CD4-positive, alpha-beta T cell (primary cell): ENCODE results near the gene SLC38A10. TPM values are rescaled to one million over a fixed set of nuclear protein-coding genes. Genes with fewer than 3 reads are reported as not detected.
A peak's percentile ranks its signal among the peaks of the same experiment; 100 is the strongest.

Experiments
- ATAC-seq: fragments of 200-7000 bp; cut with Tn5 transposase; one replicate; pipeline ENCODE4 v1.10.0; 2022; ENCODE audit warnings: mild to moderate bottlenecking; ENCODE audit not compliant: poor library complexity
- CTCF ChIA-PET: fragments of 350-600 bp; sonication (Branson Sonifier 250); formaldehyde crosslinking; loops from one replicate; lab custom pipeline; 2021; ENCODE audit warnings: antibody characterized with exemption, inconsistent platforms; lab: Charles Lee
- POLR2A ChIA-PET: fragments of 350-600 bp; sonication (Branson Sonifier 250); formaldehyde crosslinking; loops from one replicate; lab custom pipeline; 2021; ENCODE audit warnings: antibody characterized with exemption, inconsistent platforms; lab: Charles Lee
- DNase-seq, 14 experiments: peaks; one replicate each; pipeline ENCODE4 v3.0.0-alpha.2; 2013 to 2020; ENCODE audit warnings: mixed read lengths in 2 of 14
- H3K27ac ChIP-seq, 2 donors: one replicate each; pipeline versions ENCODE4 v1.5.1 to v1.7.0; 2013; ENCODE audit warnings: low read length in 2 of 2, low read depth in 1 of 2, mild to moderate bottlenecking in 1 of 2
- H3K27me3 ChIP-seq, 2 experiments: 1 replicate in 1 of 2; 2 replicates in 1 of 2; pipeline versions ENCODE4 v1.6.1 to v1.7.0; 2013; ENCODE audit warnings: low read length in 2 of 2, control low read depth in 1 of 2, mild to moderate bottlenecking in 1 of 2, moderate library complexity in 1 of 2; ENCODE audit not compliant: insufficient read depth in 2 of 2, control insufficient read depth in 1 of 2
- H3K36me3 ChIP-seq: one replicate; pipeline ENCODE4 v1.6.1; 2013; ENCODE audit warnings: low read length, control low read depth; ENCODE audit not compliant: insufficient read depth
- H3K4me1 ChIP-seq: one replicate; pipeline ENCODE4 v1.6.1; 2013; ENCODE audit warnings: low read length, control low read depth; ENCODE audit not compliant: insufficient read depth
- H3K4me3 ChIP-seq: one replicate; pipeline ENCODE4 v1.5.1; 2013; ENCODE audit warnings: mild to moderate bottlenecking, low read length, moderate library complexity
- H3K9me3 ChIP-seq, 2 experiments: 1 replicate in 1 of 2; 2 replicates in 1 of 2; pipeline versions ENCODE4 v1.6.1 to v1.7.0; 2013; ENCODE audit warnings: low read length in 2 of 2, mild to moderate bottlenecking in 2 of 2, control low read depth in 1 of 2, moderate library complexity in 1 of 2; ENCODE audit not compliant: control insufficient read depth in 1 of 2, insufficient read depth in 1 of 2
- H3K27ac Mint-ChIP-seq: one replicate; pipeline ENCODE4 v1.8.0; 2020; ENCODE audit warnings: mixed read lengths
- H3K27me3 Mint-ChIP-seq: one replicate; pipeline ENCODE4 v1.8.0; 2021; ENCODE audit warnings: mixed read lengths
- H3K36me3 Mint-ChIP-seq: one replicate; pipeline ENCODE4 v1.8.0; 2021; ENCODE audit warnings: low read depth, mixed read lengths
- H3K4me1 Mint-ChIP-seq: one replicate; pipeline ENCODE4 v1.8.0; 2021; ENCODE audit warnings: low read depth, mixed read lengths
- H3K4me3 Mint-ChIP-seq: one replicate; pipeline ENCODE4 v1.8.0; 2020; ENCODE audit warnings: mild to moderate bottlenecking, mixed read lengths
- H3K9me3 Mint-ChIP-seq: one replicate; pipeline ENCODE4 v1.8.0; 2020; ENCODE audit warnings: mixed read lengths
- intact Hi-C, 2 experiments: fragments of 100-400 bp; cut with DNase I in 1 of 2; cut with micrococcal nuclease in 1 of 2; formaldehyde crosslinking; loops; one replicate each; pipeline versions ENCODE4 v1.15.1 to v1.9.0; 2023 to 2025; cut with DNase I, micrococcal nuclease
- total RNA-seq, 174 experiments: library from RNA in 2 of 174; stranded (reverse) in 2 of 174; gene quantifications; one replicate each; pipeline ENCODE4 v1.2.3 and lab custom pipeline; 2021 to 2026
- TF ChIP-seq, protein P1 (sequence below): fragments of 200-600 bp; IDR thresholded peaks from one replicate; pipeline ENCODE4 v1.8.0; 2022; ENCODE audit warnings: antibody characterized with exemption, mild to moderate bottlenecking

SLC38A10 gene
- total RNA-seq, 2 experiments from 2014 or later = 22.8 to 26.4 TPM

DNA sequence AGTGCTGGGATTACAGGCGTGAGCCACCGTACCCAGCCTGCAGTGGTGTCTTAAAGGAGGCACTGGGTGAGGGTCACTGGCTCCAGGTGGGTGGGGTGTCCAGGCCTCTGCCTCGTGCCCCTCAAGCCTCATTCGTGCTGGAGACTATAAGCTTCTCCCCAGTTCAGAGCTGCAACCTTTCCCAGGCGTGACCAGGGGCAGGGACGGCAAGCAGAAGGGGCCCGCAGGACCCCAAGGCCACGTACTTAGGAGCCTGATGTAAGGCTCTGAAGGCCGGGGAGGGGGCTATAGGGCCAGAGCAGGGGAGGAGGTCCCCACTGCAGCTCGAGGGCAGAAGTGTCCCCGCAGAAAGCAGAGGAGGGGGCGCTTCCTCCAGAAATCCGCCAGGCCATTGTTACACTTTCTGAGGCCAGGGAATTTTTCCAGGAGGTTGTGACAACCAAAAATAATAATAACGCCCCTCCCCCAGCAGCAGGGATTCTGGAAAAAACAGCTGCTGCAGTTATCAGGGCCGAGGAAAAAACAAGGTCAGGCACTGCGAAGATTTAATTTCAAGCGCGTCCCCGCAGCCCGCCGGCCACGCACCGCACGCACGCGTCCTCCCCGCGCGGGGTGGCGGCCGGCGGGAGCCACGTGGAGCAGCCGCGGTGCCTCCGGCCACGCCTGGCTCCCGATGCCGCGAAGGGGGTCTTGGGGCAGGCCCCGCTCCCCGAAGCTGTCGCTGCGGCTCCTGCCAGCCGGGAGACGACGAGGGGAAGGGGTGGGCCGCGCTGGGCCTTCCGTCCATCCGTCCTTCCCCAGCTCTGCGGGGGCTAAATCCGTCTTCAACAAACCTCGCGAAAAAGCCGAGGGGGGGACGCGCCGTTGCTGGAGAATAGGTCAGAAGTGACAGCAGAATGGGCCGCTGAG is 45.8 kb upstream of the SLC38A10 start:
- H3K4me3 Mint-ChIP-seq = peak overlapping the region; percentile 38
- H3K4me1 ChIP-seq = peaks cover 46% of the 10 kb centered on the region
- intact Hi-C loops = no loop called here
- no peaks in the 10 kb centered on the region for H3K9me3 Mint-ChIP-seq
- no peaks in the 10 kb centered on the region for H3K36me3 ChIP-seq
- H3K27ac ChIP-seq = no peak overlapping the region
- no peak overlapping the region for H3K27ac Mint-ChIP-seq
- peaks cover 66 to 74% of the 10 kb centered on the region in 2 experiments for H3K27me3 ChIP-seq
- H3K27me3 Mint-ChIP-seq = peaks cover 66% of the 10 kb centered on the region
- peaks cover 20% of the 10 kb centered on the region for H3K4me1 Mint-ChIP-seq
- POLR2A ChIA-PET = interaction anchor here (0.7 kb wide), 1 partner anchor 170 kb away, joined by 3 read pairs; no protein-coding TSS in a partner anchor
- H3K9me3 ChIP-seq = peaks cover 0 to 36% of the 10 kb centered on the region in 2 experiments
- DNase-seq (no peak), ATAC-seq (no peak)
- H3K36me3 Mint-ChIP-seq = no peaks in the 10 kb centered on the region
- no peak overlapping the region for H3K4me3 ChIP-seq
- TF ChIP-seq, protein P1, sequence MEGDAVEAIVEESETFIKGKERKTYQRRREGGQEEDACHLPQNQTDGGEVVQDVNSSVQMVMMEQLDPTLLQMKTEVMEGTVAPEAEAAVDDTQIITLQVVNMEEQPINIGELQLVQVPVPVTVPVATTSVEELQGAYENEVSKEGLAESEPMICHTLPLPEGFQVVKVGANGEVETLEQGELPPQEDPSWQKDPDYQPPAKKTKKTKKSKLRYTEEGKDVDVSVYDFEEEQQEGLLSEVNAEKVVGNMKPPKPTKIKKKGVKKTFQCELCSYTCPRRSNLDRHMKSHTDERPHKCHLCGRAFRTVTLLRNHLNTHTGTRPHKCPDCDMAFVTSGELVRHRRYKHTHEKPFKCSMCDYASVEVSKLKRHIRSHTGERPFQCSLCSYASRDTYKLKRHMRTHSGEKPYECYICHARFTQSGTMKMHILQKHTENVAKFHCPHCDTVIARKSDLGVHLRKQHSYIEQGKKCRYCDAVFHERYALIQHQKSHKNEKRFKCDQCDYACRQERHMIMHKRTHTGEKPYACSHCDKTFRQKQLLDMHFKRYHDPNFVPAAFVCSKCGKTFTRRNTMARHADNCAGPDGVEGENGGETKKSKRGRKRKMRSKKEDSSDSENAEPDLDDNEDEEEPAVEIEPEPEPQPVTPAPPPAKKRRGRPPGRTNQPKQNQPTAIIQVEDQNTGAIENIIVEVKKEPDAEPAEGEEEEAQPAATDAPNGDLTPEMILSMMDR = no peak
- CTCF ChIA-PET = no interaction called here

DNA sequence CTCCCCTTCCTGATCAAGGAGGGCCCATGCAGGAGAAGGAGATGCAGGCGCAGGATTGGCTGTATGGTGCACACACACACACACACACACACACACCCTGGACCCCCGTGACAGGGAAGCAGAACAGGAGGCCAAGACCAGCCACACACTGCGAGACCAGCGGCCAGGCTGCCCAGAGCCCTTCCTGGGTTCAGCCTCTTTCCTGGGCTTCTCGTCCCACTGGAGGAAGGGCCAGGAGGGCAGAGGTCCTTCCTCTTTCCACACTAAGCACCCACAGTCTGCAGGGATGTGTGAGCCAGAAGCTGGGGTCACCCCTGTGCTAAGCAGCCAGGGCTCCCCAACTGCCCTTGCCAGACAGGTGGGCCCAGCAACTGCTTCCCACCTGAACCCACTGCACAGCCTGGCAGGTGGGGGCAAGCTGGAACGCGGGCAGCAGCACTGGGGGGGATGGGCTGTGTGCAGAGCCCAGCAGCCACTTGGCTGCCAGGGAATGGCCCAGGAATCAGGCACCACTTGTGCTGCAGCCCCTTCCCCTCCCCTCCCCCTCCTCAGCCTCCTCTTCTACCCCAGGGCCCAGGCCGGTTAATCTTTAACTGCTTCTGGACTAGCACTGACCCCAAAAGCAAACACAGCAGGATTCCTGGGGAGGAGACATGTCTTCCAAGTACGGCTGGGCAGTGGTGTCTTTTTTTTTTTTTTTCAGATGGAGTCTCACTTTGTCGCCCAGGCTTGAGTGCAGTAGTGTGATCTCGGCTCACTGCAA is 44.6 kb upstream of the SLC38A10 start:
- Histone ChIP-seq H3K36me3 (no peaks in the 10 kb centered on the region), H3K27ac (no peak overlapping the region), H3K9me3 (peaks cover 0 to 40% of the 10 kb centered on the region in 2 experiments), H3K27me3 (peaks cover 61 to 69% of the 10 kb centered on the region in 2 experiments), H3K4me3 (no peak overlapping the region), H3K4me1 (peaks cover 37% of the 10 kb centered on the region)
- intact Hi-C loops = no loop called here
- Mint-ChIP-seq H3K36me3 (no peaks in the 10 kb centered on the region), H3K27ac (no peak overlapping the region), H3K4me3 (no peak overlapping the region), H3K4me1 (peaks cover 16% of the 10 kb centered on the region), H3K27me3 (peaks cover 66% of the 10 kb centered on the region), H3K9me3 (no peaks in the 10 kb centered on the region)
- CTCF ChIA-PET = no interaction called here
- ATAC-seq = no peak
- POLR2A ChIA-PET = no interaction called here
- DNase-seq = no peak
- TF ChIP-seq, protein P1 = no peak

DNA sequence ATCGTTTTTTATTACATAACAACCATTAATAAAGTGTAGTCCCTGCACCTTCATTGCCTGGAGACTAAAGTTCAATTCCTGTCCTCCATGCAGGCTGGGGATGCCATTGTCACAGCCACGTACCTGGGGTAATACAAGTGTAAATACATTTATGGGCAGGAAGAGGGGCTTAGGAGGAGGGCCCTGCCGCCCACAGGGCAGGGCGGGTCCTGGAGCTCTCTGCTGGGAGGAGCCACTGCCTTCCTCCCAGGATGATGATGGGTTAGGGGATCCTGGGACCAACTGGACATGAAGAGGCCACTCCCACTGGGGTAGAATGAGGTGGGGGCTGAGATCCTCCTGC is 44.1 kb upstream of the SLC38A10 start:
- H3K4me1 Mint-ChIP-seq = peaks cover 11% of the 10 kb centered on the region
- Histone ChIP-seq H3K27ac (no peak overlapping the region), H3K9me3 (peaks cover 0 to 36% of the 10 kb centered on the region in 2 experiments), H3K36me3 (no peaks in the 10 kb centered on the region), H3K4me1 (peaks cover 32% of the 10 kb centered on the region), H3K4me3 (no peak overlapping the region), H3K27me3 (peaks cover 55 to 64% of the 10 kb centered on the region in 2 experiments)
- no peaks in the 10 kb centered on the region for H3K9me3 Mint-ChIP-seq
- ATAC-seq (no peak), DNase-seq (no peak)
- intact Hi-C loops = no loop called here
- no peaks in the 10 kb centered on the region for H3K36me3 Mint-ChIP-seq
- H3K27me3 Mint-ChIP-seq = peaks cover 61% of the 10 kb centered on the region
- ChIA-PET CTCF (no interaction called here), POLR2A (no interaction called here)
- H3K27ac Mint-ChIP-seq = no peak overlapping the region
- TF ChIP-seq, protein P1 = no peak
- no peak overlapping the region for H3K4me3 Mint-ChIP-seq
